Mesodermal cell (in vitro differentiated cells): ENCODE results near the gene SAA2.
"Not testable (repeated sequence)": the region's sequence is repeated elsewhere in the genome, so short reads cannot be mapped to it uniquely, and the experiment has no call there.

Source experiments
- H3K27ac ChIP-seq: 2 replicates; pipeline ENCODE4 v1.7.0; 2013; ENCODE audit warnings: mild to moderate bottlenecking, low read depth, low read length, moderate library complexity; ENCODE audit not compliant: severe bottlenecking
- H3K36me3 ChIP-seq: 2 replicates; pipeline ENCODE4 v1.7.1; 2013; ENCODE audit warnings: mild to moderate bottlenecking, low read length, moderate library complexity; ENCODE audit not compliant: control insufficient read depth, insufficient read depth
- H3K4me1 ChIP-seq: one replicate; pipeline ENCODE4 v1.7.1; 2013; ENCODE audit warnings: mild to moderate bottlenecking, low read length; ENCODE audit not compliant: insufficient read depth, control insufficient read depth, poor library complexity, severe bottlenecking
- H3K4me3 ChIP-seq: 2 replicates; pipeline ENCODE4 v1.7.0; 2013; ENCODE audit warnings: low read length, control low read depth, mild to moderate bottlenecking; ENCODE audit not compliant: insufficient read depth, poor library complexity, severe bottlenecking; ENCODE audit errors: extremely low read depth
- H3K9me3 ChIP-seq: 2 replicates; pipeline ENCODE4 v1.7.1; 2013; ENCODE audit warnings: mild to moderate bottlenecking, low read length, moderate library complexity; ENCODE audit not compliant: control insufficient read depth
- WGBS, 2 experiments: methylation state at CpG; one replicate each; pipeline ENCODE4 v1.1.5; 2013; ENCODE audit warnings: missing lambda C conversion rate in 2 of 2; ENCODE audit not compliant: insufficient coverage in 2 of 2; 5-methylcytosine and 5-hydroxymethylcytosine counted together

SAA2 gene

DNA sequence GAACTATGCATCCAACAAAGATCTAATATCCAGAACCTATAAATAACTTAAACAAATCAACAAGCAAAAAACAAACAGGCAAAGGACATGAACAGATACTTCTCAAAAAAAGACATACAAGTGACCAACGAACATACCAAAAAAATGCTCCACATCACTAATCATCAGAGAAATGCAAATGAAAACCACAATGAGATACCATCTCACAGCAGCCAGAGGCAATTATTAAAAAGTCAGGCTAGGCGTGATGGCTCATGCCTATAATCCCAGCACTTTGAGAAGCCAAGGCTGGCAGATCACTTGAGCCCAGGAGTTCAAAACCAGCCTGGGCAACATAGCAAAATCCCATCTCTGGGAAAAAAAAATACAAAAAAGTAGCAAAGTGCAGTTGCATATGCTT, 22.6 kb downstream of the SAA2 start:
- Histone ChIP-seq H3K36me3 (no peaks in the 10 kb centered on the region), H3K4me3 (no peak overlapping the region), H3K9me3 (no peaks in the 10 kb centered on the region), H3K4me1 (no peaks in the 10 kb centered on the region), H3K27ac (no peak overlapping the region)
- WGBS, 2 experiments, result 56 to 88% methylated on average over 1 to 2 of the region's 2 CpGs

DNA sequence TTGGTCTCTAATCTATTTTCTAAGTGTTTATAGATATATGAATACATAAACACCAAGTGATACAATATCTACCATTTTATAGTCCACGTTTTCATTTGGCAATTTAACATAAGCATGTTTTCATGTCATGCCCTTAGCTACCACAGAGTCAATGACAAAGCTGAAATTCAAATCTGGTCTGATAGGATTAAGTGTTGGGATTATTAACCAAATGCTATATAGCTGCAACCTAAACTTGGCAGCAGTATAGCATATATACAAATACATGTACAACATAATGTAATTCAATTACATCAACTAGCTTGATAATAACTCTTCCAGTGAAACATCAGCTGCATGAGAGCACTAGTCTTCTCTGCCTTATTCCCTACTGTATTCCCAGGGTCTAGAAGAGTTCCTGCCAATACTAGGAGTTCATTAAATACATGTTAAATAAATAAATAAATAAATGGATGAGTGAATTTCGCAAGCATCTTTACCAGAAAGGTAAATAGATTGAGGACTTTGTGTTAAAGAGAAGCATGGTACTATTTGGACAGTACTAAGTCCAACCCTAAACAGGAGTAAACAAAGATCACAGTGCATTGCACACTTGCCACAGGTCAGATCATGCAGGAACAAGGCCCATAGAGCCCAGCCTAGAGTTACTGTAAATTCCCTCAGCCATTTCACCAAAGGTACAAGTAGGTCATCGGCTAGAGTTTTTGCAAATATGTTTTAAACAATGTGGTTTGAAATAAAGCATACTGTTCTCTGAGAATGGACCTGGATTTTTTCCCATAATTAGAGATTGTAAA, 24.7 kb downstream of the SAA2 start:
- 71% methylated on average over 1 of the region's 3 CpGs; no CpG with 5 or more reads in 1 of the 2 experiments for WGBS, 2 experiments
- no peaks in the 10 kb centered on the region for H3K36me3 ChIP-seq
- H3K27ac ChIP-seq, result no peak overlapping the region
- no peaks in the 10 kb centered on the region for H3K9me3 ChIP-seq
- H3K4me1 ChIP-seq, result no peaks in the 10 kb centered on the region
- no peak overlapping the region for H3K4me3 ChIP-seq

DNA sequence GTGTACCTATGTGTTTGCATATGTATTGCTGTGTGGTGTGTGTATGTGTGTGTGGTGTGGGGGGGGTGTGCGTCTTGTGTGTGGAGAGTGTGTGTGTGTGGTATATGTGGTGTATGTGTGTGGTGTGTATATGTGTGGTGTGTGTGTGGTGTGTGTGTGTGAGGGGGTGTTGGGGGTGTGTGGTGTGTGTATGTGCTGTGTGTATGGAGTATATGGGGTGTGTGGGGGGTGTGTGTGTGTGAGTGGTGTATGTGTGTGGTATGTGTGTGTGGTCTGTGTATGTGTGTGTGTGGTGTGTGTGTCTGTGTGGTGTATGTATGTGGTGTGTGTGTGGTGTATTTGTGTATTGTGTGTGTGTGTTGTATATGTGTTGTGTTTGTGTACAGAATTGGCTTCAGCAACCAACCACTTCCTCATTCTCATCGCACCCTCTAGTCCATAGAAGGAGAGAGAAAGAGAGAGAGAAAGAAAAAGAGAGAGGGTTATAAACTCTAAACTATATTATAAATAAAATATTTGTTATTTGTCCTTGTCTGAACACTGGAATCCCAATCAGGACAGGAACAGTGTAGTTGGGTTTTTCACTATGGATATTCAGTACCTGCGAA, 25.6 kb downstream of the SAA2 start:
- whole genome bisulfite sequencing, 2 experiments, result 100% methylated on average over 1 to 2 of the region's 3 CpGs
- no peaks in the 10 kb centered on the region for H3K9me3 ChIP-seq
- no peaks in the 10 kb centered on the region for H3K4me1 ChIP-seq
- H3K27ac ChIP-seq, result no peak overlapping the region
- H3K36me3 ChIP-seq, result no peaks in the 10 kb centered on the region
- H3K4me3 ChIP-seq, result no peak overlapping the region

DNA sequence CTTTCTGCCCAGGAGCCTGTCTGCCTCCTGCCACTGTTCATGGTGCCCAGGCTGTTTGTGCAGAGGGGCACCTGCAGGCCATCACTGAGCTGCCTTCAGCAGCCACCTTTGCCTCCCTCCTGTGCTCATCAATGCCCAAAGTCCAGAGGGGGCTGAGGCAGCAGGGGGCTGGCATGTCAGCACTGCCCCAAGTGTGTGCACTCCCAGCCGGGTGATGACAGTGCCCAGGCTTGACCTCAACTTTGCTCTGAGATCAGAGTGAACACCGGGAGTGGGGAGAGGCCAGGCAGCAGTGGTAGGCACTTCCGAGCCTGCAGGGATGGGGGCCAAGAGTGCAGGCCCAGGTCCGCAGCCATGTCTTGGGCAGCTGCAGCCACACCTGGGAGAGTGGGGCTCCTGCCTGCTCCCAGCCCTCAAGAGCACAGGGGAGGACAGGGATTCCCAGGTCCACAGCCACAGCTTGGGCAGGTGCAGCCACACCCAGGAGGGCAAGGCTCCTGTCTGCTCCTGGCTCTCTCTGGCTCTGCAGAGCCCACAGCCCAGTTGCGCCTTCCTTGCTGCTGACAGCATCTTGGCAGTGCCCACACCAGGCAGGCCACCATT, 27.1 kb downstream of the SAA2 start:
- Histone ChIP-seq H3K4me3 (no peak overlapping the region), H3K36me3 (no peaks in the 10 kb centered on the region), H3K27ac (no peak overlapping the region), H3K9me3 (no peaks in the 10 kb centered on the region), H3K4me1 (no peaks in the 10 kb centered on the region)
- 91 to 97% methylated on average over 4 to 5 of the region's 5 CpGs for WGBS, 2 experiments

DNA sequence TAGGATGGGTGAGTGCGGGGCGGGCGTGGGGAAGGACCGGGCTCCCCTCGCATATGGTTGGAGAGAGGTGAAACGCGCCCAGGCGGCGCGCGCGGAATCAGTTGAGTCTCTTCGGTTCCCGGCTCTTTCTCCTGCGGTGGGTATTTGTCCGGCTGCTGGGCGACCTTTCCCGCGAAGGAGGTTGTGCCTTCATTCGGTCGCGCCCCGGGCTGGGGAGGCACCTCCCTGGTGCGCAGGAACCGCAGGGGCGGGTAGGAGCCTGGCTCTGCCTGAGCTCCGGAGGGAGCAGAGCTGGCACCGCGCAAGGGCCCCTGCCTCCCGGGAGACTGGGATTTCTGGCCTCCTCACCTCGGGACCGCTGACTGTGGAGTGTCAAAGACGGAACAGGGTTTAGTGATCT, 39.4 kb downstream of the SAA2 start:
- no peaks in the 10 kb centered on the region for H3K9me3 ChIP-seq
- 96 to 98% methylated on average over 23 to 28 of the region's 33 CpGs for WGBS, 2 experiments
- H3K36me3 ChIP-seq, result no peaks in the 10 kb centered on the region
- H3K4me1 ChIP-seq, result no peaks in the 10 kb centered on the region
- H3K27ac ChIP-seq, result no peak overlapping the region
- H3K4me3 ChIP-seq, result no peak overlapping the region

DNA sequence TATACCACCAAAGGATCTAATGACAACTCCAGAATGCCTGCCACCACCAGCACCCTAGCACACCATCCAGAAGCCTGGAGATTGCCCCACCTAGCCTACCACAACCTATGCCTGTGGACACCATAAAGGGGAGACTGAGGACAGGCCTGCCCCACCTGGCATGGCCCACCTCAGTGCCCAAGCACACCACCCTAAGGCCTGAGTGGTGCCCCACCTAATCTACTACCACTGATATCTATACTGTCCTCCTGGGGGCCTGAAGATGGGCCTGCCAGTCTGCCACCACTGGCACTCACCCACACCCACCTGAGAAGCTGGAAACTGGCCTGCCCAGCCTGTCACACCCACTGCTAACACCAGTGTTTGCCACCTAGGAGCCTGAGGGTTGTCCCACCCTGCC, 43.7 kb downstream of the SAA2 start:
- Histone ChIP-seq H3K4me1 (no peaks in the 10 kb centered on the region), H3K9me3 (no peaks in the 10 kb centered on the region), H3K36me3 (no peaks in the 10 kb centered on the region), H3K27ac (no peak overlapping the region), H3K4me3 (no peak overlapping the region)

DNA sequence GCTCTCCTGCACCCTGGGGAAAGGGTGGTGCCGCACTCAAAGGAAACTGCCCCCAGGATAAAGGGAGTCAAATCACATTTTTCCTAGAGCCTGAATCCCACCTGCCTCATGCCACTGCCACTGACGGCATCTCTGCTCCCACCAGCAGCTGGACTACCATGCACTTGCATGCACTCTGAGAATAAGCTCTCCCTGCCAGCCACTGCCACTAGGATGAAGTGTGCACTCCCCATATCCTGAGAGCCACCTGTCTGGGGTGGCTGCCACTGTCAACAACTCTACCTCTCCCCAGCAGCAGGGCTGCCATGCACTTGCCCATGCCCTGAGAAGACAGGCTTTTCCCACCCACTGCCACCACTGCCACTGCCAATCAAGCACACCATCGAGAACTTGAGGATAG, 44.2 kb downstream of the SAA2 start:
- Histone ChIP-seq H3K36me3 (no peaks in the 10 kb centered on the region), H3K4me3 (no peak overlapping the region), H3K4me1 (no peaks in the 10 kb centered on the region), H3K9me3 (no peaks in the 10 kb centered on the region), H3K27ac (no peak overlapping the region)
- WGBS, 2 experiments, result 88 to 93% methylated on average over 3 of the region's 3 CpGs

DNA sequence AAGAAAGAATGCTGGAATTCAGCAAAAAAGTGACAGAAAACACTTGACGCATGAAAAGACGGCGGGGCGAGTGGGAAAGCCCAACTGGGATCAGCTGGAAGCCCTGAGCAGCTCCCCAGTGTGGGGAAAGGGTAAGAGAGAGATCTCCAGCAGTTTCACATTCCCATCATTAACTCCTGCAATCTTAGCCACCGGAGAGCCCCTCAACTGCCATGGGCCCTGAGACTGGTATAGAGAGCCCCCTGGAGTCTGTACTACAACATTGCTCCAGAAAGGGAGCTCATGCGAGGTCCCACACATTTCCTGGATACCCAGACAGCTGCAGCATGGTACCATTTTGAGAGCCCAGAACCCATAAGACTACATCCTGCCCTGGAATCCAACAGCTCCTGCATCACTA, 44.7 kb downstream of the SAA2 start:
- H3K9me3 ChIP-seq, result no peaks in the 10 kb centered on the region
- 0% methylated on average over 2 to 6 of the region's 6 CpGs for WGBS, 2 experiments
- no peak overlapping the region for H3K27ac ChIP-seq
- H3K4me3 ChIP-seq, result no peak overlapping the region
- H3K36me3 ChIP-seq, result no peaks in the 10 kb centered on the region
- H3K4me1 ChIP-seq, result no peaks in the 10 kb centered on the region

DNA sequence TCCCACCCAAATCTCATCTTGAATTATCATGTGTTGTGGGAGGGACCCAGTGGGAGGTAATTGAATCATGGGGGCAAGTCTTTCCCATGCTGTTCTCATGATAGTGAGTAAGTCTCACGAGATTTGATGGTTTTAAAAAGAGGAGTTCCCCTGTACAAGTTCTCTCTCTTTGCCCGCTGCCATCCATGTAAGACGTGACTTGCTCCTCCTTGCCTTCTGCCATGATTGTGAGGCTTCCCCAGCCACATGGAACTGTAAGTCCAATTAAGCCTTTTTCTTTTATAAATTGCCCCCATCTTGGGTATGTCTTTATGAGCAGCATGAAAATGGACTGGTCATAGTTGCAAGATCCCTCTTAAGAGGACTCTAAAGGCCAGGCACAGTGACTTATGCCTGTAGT, 50.7 kb downstream of the SAA2 start:
- H3K4me3 ChIP-seq, H3K36me3 ChIP-seq, H3K27ac ChIP-seq, H3K9me3 ChIP-seq, H3K4me1 ChIP-seq: not testable (repeated sequence)
- WGBS, 2 experiments, result no CpG with 5 or more reads among the region's 3 CpGs

DNA sequence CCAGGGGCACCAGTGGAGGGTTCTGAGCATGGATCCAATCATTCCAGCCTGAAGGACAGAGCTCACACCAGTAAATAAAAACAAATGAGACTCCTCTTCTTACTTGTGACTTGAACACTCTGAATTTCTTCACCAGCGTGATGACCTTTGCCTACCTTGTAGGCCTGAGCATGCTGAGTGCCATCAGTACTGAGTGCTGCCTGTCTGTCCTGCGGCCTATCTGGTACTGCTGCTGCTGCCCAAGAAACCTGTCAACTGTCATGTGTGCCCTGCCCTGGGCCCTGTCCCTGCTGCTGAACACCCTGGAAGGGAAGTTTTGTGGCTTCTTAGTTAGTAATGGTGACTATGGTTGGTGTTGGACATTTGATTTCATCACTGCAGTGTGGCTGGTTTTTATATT, 51.9 kb downstream of the SAA2 start:
- Histone ChIP-seq H3K27ac (no peak overlapping the region), H3K4me3 (no peak overlapping the region), H3K36me3 (no peaks in the 10 kb centered on the region), H3K4me1 (no peaks in the 10 kb centered on the region), H3K9me3 (no peaks in the 10 kb centered on the region)
- 84 to 88% methylated on average over 1 to 2 of the region's 2 CpGs for WGBS, 2 experiments
